GM19452 (cell line): ENCODE measurements around the gene RPN2.

Experiments
- ATAC-seq: cut with Tn5 transposase; IDR thresholded peaks from one replicate; pipeline ENCODE4 v1.9.1; 2021; ENCODE audit not compliant: unreplicated experiment

The RPN2 gene

GRCh38 chr20:37238935-37239451, 59.9 kb downstream of the RPN2 start:
- ATAC-seq, result no peak

- no peak for ATAC-seq
Observed at GRCh38 chr20:37240337-37241067, 61.4 kb downstream of the RPN2 start.

GRCh38 chr20:37242503-37242902, 63.4 kb downstream of the RPN2 start:
- ATAC-seq, result no peak

DNA sequence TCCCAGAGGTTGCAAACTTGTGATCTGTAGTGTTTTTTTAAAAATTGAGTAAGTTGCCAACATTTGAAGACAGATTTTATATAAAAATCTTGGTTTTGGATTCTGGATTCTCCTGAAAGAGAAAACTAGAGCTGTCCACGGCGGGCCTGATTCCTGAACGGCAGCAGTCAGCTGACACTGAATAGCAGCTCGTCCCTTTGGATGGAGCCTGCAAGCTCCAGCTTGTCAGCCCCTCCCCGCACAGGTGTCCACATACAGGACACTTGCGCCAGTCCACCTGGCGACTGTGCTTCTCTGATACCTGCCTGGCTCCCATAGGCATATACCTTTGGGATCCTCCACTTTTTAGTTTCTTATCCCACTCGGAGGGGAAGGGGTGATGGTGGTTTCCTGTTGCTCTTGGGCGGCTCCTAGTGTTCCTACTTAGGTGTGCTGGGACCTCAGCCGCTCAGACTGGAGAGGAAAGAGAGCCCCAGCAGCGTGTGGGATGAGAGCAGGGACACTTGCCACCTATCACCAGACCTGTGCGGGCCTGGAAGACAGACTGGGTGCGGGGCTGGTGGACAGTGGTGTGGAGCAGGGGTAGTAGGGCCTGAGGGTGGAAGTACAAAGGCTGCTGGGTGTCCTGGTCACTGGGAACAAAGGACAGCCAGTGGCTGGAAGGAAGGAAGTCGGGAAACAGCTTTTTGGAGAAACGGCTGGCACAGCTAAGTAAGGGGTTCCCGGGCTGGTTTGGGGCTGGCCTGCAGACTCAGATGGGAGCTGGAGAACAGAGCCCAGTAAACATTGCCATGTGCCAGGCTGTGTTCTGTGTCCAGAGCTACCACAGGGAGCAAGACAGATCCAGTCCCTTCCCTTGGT, 64.2 kb downstream of the RPN2 start:
- no peak for ATAC-seq

GRCh38 chr20:37243937-37244571, 64.9 kb downstream of the RPN2 start:
- ATAC-seq, result no peak

GRCh38 chr20:37244572-37244957, 65.4 kb downstream of the RPN2 start:
- no peak for ATAC-seq

DNA sequence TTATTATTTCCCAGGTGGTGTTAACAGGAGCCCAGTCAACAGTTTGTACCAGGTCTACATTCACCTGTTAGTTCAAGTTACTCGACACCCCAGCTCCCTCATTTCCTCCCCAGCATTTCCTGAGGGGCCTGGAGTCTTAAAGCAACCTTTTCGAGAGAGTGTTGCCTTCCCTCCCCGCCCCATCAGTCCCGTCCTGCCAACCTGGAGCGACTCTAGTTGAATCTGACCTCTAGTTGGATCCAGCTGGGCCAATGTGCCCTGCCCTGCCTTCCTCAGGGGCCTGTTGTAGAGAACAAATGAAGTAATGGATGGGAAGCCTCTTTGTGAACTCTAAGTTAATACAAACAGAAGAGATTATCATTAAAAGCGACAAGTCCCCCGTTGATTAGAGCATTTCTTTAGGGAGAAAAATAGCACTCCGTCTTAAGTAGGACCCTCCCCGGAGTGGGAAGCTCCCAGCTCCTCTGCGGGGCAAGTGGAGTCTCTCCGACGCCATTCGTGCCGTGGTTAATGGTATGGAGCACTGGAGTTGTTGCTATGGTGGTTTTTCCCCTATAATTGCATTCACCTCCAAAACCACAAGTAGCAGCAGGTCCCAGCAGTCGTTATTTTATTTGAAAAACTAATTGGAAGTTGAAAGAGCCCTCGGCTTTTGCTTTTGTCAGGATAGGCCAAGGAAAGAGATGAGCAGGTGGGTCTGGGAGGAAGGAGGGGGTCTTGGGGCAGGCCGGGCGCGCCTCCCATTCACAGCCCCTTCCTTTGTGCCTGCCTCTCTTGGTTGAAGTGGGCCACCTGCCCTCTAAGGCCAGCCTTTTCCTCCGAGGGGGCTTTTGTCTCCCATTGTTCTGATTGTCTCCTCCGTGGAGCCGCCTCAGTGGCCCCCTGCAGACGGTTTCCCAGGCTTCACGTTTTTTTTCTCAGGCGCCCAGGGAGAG, 66.4 kb downstream of the RPN2 start:
- ATAC-seq, result no peak

DNA sequence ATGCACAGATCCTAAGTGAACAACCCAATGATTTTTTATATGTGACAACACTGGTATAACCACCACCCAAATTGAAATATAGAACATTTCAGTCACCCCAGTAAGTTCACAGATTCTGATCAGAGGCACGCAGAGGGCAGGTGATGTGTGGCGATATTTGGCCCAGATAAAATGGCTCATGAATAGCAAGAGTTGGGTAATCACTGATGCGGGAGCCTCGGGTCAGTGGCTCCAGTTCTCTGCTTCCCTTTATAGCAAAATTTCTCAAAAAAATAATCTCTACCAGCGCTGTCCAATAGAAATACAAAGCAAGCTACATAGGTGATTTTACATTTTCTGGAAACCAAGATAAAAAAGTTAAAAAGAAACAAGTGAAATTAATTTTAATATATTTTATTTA, 67.6 kb downstream of the RPN2 start:
- ATAC-seq, result no peak

DNA sequence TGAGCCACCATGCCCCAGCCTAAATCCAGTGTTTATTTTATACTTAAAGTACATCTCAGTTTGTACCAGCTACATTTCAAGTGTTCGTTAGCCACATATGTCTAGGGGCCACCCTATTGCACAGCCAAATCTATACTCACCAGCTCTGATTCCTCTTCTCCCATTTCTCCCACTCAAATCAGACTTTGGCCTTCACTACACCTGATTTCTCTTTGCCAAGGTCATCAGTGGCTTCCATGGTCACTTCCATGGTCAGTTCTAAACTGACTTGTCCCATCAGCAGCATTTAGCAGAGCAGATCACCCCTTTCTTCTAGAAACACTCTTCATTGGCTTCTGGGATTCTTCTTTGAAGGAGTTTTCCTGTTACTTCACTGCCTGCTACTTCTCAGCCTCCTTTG, 68.4 kb downstream of the RPN2 start:
- no peak for ATAC-seq

GRCh38 chr20:37249304-37249703, 70.2 kb downstream of the RPN2 start:
- ATAC-seq, result no peak

GRCh38 chr20:37251825-37252477, 72.8 kb downstream of the RPN2 start:
- no peak for ATAC-seq

GRCh38 chr20:37253087-37253486, 74.0 kb downstream of the RPN2 start:
- no peak for ATAC-seq

GRCh38 chr20:37254114-37254878, 75.2 kb downstream of the RPN2 start:
- no peak for ATAC-seq

GRCh38 chr20:37256286-37256685, 77.2 kb downstream of the RPN2 start:
- no peak for ATAC-seq

GRCh38 chr20:37257530-37257929, 78.4 kb downstream of the RPN2 start:
- ATAC-seq, result no peak

DNA sequence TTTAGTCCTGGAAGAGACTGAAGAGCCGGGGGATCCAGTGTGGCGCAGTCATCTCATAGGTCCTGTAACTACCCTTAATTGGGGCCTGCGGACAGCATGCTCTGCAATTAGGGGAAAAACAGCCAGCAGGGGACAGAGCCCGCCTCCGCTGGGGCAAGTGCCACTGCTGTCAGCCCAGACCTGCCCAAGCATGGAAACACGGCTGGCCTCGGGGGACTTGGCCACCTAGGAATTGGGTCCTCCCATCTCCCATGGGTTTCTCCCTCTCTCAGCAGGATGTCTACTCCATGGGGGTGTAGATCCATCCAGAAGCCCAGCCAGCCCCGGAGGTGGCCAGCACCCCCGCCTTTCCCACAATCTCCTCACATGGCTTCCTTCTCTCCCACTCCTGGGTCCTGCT, 78.9 kb downstream of the RPN2 start:
- no peak for ATAC-seq

DNA sequence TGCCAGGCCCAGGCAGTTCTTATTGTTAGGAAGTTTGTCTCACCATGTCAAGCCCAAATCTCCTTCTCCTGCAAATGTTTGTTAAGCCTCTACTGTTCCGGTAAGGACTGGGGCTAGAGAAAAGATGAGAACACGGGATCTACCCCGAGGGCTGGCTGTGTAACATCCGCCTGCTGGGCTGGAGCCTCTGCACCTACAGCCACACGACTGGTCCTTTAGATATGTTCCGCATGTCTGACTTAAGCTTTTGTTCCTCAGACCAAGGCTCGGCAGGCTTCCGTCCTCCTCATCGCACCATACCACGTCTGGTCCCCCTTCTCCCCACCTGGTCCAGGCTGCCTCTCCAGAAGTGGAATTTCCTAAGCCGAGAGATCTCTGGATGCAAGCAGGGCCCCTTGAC, 79.9 kb downstream of the RPN2 start:
- ATAC-seq, result no peak

- ATAC-seq, result no peak
Observed at GRCh38 chr20:37259865-37260264, 80.7 kb downstream of the RPN2 start.

DNA sequence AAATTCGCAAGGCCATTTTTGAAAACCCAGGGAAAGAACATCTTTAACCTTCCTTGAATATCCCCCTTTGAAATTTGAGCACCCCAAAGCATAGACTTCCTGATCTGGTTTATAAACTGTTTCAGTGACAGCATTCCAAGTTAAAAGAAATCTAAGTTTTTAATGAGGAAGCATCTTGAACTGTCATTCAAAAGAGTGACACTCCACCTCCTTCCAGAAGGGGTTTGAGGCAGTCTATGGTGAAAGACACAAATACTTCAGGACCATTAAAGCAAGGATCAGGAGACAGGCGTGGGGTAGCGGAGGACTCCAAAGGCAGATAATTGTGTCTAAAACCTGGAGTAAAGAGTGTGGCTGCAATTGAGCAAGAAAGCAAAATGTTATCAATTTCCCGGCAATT, 81.8 kb downstream of the RPN2 start:
- ATAC-seq, result no peak
